H4 (cell line): ENCODE results near the gene ASPM. TPM values are rescaled to one million over a fixed set of nuclear protein-coding genes. Genes with fewer than 3 reads are reported as not detected.

Experiments used
- DNase-seq: peaks from one replicate; pipeline ENCODE4 v3.0.0-alpha.2; 2015; ENCODE audit warnings: low spot score
- total RNA-seq: library from RNA; depleted of rRNA; stranded (reverse); fragments of >200 nt; shearing (Covaris generic); gene quantifications from 2 replicates; pipeline ENCODE4 v1.2.3, GENCODE V29; 2014; rRNA removed

Gene ASPM
- total RNA-seq, 1 experiment from 2014 or later: 28.4 TPM

DNA sequence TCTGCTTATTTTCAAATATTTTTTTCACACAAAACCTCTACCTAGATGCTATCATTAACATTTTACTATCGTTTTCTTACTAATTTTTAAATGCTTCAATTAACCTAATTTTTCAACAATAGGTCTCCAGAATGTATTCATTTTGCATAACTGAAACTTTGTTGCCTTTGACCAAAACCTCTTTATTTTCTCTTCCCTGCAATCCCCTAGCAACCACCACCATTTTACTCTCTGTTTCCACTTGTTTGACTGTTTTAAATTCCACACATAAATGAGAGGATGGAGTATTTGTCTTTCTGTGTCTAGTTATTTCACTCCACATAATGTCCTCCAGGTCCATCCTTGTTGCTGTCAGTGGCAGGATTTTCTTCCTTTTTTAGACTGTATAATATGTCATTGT, 69.9 kb downstream of the ASPM start:
- no peak for DNase-seq

DNA sequence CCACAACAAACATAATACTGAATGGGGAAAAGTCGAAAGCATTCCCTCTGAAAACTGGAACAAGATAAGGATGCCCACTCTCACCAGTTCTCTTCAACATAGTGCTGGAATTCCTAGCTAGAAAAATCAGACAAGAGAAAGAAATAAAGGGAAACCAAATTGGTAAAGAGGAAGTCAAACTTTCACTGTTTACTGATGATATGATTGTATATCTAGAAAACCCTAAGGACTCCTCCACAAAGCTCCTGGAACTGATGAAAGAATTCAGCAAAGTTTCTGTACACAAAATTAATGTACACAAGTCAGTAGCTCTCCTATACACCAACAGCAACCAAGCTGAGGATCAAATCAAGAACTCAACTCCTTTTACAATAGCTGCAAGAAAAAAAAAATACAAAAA, 72.5 kb downstream of the ASPM start:
- no peak for DNase-seq

DNA sequence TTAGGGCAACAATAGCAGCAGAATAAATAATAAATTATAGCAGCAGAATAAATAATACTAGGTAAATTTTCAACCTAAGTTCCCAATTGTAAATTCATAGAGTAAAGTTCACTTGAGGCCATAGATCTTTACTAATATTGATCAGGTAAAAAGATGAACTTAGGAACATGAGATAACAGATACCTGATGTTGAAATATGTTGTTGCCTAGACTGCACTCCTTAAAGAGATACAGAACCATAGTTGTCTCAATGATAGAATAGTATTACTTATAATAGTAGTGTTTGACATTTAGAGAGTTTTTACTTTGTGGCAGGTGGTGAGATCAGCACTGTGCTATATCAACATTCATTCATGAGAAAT, 79.0 kb downstream of the ASPM start:
- no peak for DNase-seq

DNA sequence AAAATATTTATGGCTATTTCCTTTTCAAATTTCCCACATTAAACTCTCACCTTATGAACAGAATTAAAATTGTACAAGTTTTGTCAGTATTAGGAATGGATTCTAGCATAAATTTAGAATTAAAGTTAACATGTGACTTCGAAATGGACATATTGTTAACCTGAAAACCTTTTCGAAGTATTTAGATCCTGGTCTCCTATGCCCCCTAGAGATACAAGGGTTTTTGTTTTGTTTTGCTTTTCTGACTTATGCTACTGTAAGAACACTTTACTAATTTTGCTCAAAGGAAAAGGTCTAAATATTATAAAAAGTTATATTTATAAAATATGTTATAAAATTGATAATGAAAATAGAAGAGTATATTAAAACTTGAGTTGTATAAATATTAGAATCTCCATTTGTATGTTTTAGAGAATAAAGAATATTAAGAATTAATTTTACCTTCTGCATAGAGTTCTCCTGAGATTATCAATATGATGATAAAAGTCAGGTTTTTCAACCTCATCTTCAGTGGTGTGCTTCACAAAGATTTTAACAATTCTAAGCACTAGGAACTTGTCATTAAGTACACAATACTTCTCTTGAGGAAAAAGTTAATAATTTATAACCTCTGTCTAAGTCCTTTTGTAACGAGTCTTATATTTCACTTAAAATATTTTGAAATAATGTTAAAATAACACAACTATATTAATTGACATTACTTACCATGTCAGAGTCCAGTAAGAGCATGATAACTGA, 79.6 kb downstream of the ASPM start, which contains the start of gene F13B:
Gene F13B (minus strand): TSS at position 542 of the 738 bp plus-strand sequence. CDS start 37 bp downstream, at position 505.
- DNase-seq: no peak

DNA sequence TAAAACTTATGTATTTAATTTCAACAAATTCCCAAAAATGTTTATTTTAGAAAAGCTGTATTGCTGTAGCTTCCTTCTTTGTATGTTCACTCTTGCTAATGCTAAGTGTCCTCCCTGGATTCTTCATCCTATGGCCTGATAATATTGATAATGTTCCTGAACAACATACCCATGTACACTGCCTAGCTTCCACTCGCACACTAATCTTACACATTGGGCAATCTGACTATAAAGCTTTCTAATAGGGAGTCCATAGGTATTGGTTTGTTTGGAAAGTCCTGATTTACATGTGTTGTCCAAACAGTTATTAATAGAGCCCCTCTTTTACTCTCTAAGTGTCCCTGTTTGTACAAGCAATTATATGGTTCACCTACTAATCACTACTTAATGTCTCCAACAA, 80.2 kb downstream of the ASPM start:
- no peak for DNase-seq

DNA sequence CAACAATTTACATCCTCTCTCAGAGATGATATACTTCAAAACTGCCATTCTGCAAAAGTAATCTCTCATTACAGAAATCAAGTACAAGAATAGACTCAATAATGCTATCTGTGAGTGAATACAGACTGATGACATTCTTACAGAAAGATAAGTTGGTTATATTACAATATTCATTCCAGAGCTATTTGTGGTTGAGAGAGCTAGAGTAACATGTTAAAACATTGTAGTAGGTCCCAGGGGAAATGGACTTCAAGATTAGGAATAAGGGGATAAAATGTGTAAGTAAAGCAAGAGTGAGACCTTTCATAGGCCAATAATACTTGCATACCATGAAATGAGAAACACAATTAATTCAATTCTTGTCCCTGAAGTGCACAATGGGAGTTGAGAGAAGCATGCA, 80.9 kb downstream of the ASPM start:
- no peak for DNase-seq

DNA sequence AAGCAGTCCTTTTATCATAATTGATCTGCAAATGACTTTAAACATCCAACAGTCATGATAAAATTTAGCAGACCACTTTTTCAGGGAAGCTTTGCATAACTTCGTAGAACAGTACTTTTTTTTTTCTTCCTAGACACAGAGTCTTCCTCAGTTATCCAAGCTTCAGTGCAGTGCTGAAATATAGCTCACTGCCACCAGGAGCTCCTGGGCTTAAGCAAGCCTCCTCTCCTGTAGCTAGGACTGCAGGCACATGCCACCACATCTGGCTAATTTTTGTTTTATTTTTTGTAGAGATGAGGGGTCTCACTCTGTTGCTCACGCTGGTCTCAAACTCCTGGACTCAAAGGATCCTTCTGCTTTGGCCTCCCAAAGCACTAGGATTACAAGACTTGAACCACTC, 83.3 kb downstream of the ASPM start:
- DNase-seq: no peak

DNA sequence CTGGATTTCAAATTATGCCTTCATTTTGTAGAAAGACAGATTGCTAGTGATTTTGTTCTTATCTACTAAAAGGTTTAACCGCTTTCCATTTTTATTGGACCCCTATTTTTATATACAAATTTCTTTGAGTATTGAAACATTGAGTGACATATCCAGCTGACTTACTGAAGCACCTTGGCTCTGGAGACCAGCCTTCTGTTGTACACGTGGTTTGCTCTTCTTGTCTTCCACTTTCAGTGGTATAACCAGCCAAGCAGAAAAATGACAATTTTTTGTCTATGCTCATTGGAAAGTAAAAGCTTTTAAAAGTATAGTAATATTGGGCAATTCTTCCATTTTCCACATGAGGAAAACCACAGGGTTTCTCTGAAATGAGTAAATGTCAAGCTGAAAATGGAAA, 83.8 kb downstream of the ASPM start:
- DNase-seq: no peak

DNA sequence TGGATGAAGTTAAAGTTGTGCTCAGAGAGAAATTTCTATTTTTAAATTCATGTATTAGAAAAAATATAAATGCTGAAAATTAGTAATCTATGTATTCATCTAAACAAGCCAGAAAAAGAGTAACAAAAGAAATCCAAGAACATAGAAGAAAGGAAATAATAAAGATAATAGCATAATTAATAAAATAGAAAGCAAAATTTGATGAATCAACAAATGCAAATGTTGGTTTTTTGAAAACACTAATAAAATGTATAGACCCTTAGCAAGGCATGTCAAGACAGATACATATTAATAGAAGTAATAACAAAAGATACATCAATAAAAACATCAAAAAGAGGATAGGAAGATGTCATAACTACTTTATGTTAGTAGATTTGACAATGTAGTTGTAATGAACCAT, 97.4 kb downstream of the ASPM start:
- DNase-seq: no peak

DNA sequence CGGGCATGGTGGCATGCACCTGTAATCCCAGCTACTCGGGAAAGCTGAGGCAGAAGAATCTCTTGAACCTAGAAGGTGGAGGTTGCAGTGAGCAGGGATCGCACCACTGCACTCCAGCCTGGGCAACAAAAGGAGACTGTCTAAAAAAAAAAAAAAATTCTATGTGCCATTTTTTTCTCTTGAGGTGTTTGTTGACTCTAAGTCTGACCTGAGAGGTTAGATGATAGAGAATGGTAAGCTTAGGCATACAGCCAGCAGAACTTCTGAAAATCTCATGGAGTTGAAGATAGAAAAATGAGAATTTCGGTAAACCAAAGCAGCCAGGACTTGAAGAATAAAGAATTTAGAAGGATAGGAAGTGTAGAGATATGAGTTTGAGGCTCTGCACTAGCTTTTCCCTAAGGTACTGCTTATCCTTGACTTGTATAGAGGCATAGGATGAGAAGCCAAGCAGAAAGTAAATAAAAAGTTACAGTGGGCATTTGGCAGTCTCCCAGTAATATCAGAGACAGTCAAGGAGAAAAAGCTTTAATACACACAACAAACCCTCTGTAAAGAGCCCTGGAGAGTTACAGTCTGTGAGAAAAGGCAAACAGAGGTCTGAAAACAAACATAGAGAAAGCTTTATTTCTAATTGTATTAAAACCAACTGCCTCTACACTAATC, 103.7 kb downstream of the ASPM start:
- no peak for DNase-seq

DNA sequence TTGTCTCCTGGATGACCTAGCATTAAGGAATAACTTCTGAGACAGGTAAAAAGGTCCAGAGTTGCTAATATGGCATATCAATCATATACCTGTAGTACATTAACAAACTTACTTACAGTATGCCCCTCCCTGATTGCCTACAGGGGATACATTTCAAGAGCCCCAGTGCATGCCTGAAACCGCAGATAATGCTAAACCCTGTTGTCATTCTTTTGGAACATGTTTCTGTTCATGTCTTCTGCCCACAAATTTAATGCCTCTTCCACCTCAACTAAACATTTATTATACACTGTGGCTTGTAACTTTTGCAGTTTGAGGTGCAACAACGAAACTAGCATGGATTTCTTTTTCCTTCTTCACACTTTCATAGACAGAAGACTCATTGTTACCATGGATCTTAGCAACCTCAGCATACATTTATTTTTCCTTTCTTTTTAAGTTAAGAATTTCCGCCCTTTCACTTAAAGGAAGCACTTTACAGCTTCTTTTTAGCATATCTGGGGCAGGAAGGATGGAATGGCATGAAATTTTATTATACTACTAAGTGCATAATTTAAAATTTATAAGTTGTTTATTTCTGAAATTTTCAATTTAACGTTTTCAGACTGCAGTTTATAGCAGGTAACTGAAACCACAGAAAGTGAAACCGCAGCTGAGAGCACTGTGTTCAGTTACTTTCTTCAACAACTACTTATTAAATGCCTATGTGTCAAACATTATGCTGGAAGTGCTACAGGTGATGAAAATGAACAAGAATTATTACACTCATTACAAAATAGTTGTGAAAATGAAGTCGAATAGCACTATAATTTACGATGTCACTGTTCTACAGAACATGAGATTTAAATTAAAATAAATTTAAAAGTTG, 104.7 kb downstream of the ASPM start:
- DNase-seq: no peak

DNA sequence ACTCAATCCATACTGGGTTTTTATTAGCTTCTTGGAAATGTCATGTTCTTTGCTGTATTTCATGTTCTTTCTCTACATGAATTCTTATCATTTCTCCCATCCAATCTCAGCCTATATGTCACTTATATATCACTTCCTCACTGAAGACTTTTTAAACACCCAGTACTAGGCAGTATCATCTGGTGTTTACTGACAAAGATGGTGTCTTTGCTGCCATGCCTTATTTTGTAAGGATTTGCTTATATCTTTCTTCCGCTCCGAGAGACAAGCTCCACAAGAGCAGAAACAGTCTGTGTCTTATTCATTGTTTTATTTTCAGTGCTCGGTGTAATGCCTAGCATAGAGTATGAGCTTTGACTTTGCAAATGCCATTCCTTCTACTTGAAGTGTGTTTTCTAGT, 109.6 kb downstream of the ASPM start:
- DNase-seq: no peak

DNA sequence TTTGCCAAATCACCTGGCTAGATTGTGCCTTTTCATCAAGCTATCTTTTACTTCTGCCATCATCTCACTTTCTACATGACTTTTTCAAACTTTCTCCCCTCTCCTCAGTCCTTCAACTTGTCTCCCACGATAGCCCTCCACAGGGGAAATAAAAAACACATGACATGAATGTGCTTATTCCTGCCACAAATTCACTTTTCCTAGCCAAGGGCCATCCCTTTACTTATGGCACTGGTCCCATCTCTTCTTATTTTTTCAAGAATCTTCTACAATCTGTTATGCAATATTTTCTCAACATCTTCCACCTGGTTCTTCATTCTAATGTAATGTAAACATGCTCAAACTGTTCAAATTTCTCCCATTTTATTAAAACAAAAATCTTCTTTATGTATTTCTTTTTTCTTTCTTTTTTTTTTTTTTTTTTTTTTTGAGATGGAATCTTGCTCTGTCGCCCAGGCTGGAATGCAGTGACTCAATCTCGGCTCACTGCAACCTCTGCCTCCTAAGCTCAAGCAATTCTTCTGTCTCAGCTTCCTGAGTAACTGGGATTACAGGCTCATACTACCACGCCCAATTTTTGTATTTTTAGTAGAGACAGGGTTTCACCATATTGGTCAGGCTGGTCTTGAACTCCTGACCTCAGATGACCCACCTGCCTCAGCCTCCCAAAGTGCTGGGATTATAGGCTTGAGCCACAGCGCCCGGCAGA, 111.7 kb downstream of the ASPM start:
- peak; percentile 11 for DNase-seq

Other genes with a start within 250 kb of the ASPM start
- gene CFHR2, start 202.9 kb downstream of the ASPM start, total RNA-seq: not detected in 2 replicates
- not detected in 2 replicates for gene CFHR5, start 169.1 kb downstream of the ASPM start, total RNA-seq
- not detected in 2 replicates for gene F13B, start 79.4 kb downstream of the ASPM start, total RNA-seq
- gene ZBTB41, start 54.6 kb upstream of the ASPM start, total RNA-seq: 5.6 and 6.6 TPM in 2 replicates
- gene CRB1, start 121.6 kb upstream of the ASPM start, total RNA-seq: not detected in 2 replicates